GM12872 (cell line): Measurements from ENCODE around the gene CNGA3.

Experiments
- TF ChIP-seq, protein P1 (sequence below): IDR thresholded peaks from 3 replicates; pipeline ENCODE4 v1.5.1; 2011; ENCODE audit warnings: low read depth, mild to moderate bottlenecking, low read length, moderate library complexity; ENCODE audit not compliant: insufficient read depth

The CNGA3 gene

DNA sequence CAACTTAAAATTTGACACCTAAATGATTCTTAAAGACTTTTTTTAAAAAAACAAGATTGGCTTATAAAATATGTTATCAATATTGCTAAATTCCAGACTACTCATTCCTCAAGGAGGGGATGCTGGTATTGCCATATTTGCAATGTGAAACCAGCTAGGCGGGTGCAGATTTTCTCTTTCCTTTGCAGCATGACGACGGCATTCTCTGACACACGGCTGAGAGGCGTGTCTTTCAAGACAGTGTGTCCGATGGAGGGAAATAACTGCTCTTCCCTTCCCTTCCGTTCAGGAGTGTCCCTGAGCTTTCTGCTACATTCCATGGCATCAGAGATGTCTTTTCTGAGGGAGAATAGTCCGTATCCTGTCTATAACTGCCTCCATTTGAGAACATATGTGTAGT is 38.2 kb upstream of the CNGA3 start:
- TF ChIP-seq, protein P1, sequence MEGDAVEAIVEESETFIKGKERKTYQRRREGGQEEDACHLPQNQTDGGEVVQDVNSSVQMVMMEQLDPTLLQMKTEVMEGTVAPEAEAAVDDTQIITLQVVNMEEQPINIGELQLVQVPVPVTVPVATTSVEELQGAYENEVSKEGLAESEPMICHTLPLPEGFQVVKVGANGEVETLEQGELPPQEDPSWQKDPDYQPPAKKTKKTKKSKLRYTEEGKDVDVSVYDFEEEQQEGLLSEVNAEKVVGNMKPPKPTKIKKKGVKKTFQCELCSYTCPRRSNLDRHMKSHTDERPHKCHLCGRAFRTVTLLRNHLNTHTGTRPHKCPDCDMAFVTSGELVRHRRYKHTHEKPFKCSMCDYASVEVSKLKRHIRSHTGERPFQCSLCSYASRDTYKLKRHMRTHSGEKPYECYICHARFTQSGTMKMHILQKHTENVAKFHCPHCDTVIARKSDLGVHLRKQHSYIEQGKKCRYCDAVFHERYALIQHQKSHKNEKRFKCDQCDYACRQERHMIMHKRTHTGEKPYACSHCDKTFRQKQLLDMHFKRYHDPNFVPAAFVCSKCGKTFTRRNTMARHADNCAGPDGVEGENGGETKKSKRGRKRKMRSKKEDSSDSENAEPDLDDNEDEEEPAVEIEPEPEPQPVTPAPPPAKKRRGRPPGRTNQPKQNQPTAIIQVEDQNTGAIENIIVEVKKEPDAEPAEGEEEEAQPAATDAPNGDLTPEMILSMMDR: no peak

DNA sequence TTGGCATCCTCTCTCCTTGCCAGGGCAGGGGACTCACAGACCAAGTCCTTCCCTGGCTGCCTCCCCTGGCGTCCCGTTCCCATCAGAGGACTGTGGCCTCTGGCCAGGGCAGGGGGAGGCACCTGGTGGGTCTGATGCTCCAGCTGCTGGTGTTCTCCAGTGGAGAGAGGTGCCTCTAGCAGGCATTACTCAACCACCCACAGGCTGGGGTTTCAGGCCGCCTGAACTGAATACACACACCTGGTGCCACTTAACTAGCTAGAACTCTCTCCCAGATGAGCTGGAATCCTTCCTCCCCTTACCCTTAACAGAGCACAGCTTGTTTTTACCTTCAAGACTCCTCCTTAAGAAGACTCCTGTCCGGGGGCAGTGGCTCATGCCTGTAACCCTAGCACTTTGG is 37.7 kb upstream of the CNGA3 start:
- TF ChIP-seq, protein P1: no peak

DNA sequence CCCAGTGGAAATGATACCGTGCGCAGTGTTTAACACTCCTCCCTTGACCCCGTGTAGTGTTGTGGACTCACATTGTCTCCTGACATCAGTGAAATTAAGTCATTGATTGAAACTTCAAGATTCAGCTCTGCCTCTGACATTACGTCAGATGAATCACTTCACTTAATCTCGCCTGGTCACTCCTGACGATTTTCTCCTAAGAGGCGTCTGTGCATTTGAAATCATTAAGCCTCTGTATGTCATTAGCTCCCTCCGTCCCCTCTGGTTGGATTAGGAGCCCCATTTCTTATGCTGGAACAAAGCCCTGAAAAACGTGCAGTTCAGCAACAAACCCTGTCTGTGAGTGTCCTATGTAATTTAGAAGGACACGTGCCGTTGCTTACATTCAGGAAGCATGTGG is 36.7 kb upstream of the CNGA3 start:
- TF ChIP-seq, protein P1: no peak

DNA sequence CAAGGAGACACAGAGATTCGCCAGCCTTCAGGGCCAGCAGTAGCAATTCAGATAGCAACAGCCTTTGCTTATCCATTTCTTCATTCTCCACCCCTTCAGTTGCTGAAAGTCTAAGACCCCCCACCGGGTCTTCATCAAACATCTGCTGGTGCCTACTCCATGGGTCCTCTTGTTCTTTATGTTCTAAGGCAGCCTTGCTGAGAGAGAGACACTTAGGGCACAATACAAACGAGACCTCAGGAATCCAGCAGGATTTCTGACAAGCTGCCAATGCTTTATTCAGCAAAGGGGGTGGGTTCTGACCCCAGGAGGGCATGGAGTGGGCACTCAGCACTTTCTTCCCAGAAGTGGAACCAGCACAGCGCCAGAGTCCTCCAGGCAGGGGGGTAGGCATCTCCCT is 36.2 kb upstream of the CNGA3 start:
- TF ChIP-seq, protein P1: no peak

DNA sequence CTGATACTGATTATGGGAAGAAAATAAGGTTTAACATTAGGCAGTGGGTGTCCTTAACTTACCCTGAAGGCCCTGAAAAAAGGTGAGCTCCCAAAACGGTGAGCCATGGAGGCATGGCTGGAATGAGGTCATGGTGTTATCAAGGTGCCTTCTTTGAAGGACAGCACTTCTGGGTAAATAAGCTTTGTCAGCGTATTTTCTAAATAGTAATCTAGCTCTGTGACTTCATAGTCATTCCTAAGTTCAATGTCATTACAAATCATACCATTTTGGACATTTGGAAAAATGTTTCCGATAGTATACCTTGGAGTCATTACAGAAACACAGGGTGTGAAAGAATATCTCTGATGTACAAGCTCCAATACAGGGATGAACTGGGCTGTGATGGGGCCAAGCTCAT is 35.2 kb upstream of the CNGA3 start:
- TF ChIP-seq, protein P1: no peak

DNA sequence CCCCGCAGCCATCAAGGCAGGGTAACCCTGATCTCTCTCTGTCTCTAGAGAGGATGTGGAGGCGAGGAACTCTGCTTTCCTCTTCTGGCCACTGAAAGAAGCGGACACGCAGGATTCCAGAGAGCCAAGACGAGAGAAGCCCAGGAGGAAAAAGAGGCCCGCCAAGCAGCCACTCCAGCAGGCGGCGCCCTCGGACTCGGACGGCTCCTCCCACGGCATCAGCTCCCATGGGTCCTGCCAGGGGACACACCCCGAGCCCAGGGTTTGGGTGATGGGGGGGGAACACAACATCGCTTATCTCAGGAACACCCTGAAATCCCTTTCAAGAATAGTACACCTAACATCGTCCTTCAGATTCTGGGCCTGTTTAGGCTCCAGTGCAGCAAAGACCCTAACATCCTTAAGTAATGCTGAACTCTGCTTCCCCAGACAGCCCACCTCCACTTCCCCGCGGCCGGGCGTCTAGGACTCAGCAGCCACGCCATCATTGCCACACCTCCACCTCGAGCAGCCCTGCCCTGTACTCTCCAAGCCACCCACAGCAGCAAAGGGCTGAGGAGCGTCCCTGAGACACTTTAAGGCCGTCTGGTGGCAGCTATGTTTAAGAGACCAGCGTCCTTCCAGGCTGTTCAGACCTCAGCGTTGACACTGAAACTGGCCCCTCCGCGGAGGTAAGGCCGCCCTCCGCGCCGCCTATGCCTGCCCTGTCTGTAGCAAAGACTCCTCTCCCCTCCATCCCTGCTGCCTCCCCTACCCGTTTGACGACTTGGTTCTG is 34.3 kb upstream of the CNGA3 start:
- TF ChIP-seq, protein P1: no peak

DNA sequence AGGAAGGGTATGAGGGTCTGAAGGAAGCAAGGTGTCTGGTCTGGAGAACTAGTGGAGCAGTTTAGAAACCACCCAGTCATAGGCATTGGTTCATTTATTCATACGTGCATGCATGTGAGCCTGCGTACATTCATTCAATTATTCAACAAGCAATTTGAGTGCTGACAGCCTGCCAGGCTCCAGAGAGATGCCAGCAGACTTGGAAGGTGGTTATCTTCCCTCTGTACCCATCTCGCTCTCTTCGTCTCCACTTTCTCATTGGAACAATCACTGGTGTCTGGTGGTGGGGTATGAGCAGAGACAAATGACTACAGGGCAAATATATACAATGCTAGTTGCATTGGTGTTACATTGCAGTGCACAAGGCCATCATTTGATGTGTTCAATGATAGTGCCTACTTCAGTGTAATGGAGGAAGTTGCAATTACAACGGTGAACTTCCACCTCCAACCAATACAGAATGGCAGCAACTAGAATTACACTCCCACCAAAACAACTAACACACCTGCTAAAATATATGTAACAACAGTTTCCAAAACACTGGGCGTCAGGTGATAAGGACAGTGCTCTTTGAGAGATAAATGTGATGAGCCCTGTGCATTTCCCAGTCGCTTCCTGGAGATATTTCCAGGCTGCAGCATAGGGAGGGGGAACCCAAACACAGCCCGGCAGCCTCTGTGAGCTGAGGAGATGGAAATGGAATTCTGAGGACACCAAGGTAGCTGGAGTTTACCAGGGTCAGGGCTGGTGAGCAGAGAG is 32.6 kb upstream of the CNGA3 start:
- TF ChIP-seq, protein P1: no peak
